Measurements from ENCODE around the gene TCHP.

- TF ChIP-seq CTCF (conservative IDR thresholded peaks at IDR 0.05; ENCODE audit: low read length) (no peak), EZH2phosphoT487 (IDR thresholded peaks at IDR 0.05; ENCODE audit: borderline replicate concordance) (no peak)
These were observed 39.1 kb upstream of the TCHP start for GRCh38 chr12:109860977-109861376.
